HEK293 (cell line): ENCODE measurements around the gene ZC3H12C.
A peak's percentile ranks its signal among the peaks of the same experiment; 100 is the strongest.

Experiments used
- GLIS1 ChIP-seq: fragments of 450-650 bp; formaldehyde crosslinking; IDR thresholded peaks from 2 replicates; pipeline ENCODE4 v1.5.1; 2016; ENCODE audit warnings: missing biosample characterization, missing genetic modification characterization
- KLF16 ChIP-seq: fragments of 450-650 bp; formaldehyde crosslinking; IDR thresholded peaks from 2 replicates; pipeline ENCODE4 v1.5.1; 2017; ENCODE audit warnings: missing biosample characterization, missing genetic modification characterization
- SP2 ChIP-seq: fragments of 450-650 bp; formaldehyde crosslinking; IDR thresholded peaks from 2 replicates; pipeline ENCODE4 v1.5.1; 2016; ENCODE audit warnings: missing biosample characterization, missing genetic modification characterization
- WT1 ChIP-seq: fragments of 450-650 bp; formaldehyde crosslinking; IDR thresholded peaks from 2 replicates; pipeline ENCODE4 v1.5.1; 2016; ENCODE audit warnings: missing biosample characterization, missing genetic modification characterization
- ZBTB8A ChIP-seq: fragments of 450-650 bp; formaldehyde crosslinking; IDR thresholded peaks from 2 replicates; pipeline ENCODE4 v1.5.1; 2016; ENCODE audit warnings: missing biosample characterization, missing genetic modification characterization
- ZNF16 ChIP-seq: fragments of 450-650 bp; formaldehyde crosslinking; IDR thresholded peaks from 2 replicates; pipeline ENCODE4 v1.5.1; 2016; ENCODE audit warnings: low read depth, missing biosample characterization, missing genetic modification characterization
- ZNF174 ChIP-seq: fragments of 450-650 bp; formaldehyde crosslinking; IDR thresholded peaks from 2 replicates; pipeline ENCODE4 v1.5.0; 2017; ENCODE audit warnings: missing biosample characterization, mild to moderate bottlenecking, missing genetic modification characterization
- ZNF274 ChIP-seq, 2 experiments: fragments of 200-500 bp in 1 of 2; fragments of 450-650 bp in 1 of 2; sonication (Bioruptor generic) in 1 of 2; formaldehyde crosslinking in 1 of 2; IDR thresholded peaks; 2 replicates each; pipeline versions ENCODE4 v1.5.1 to v1.6.1; 2014 to 2016; ENCODE audit warnings: borderline replicate concordance in 1 of 2, inconsistent platforms in 1 of 2, low read length in 1 of 2, missing biosample characterization in 1 of 2, missing genetic modification characterization in 1 of 2
- ZNF341 ChIP-seq: fragments of 450-650 bp; formaldehyde crosslinking; IDR thresholded peaks from 2 replicates; pipeline ENCODE4; 2016; ENCODE audit warnings: low read depth, missing biosample characterization, missing genetic modification characterization
- ZNF391 ChIP-seq: fragments of 450-650 bp; formaldehyde crosslinking; IDR thresholded peaks from 2 replicates; pipeline ENCODE4 v1.5.1; 2016; ENCODE audit warnings: low read depth, missing biosample characterization, missing genetic modification characterization, borderline replicate concordance
- ZNF501 ChIP-seq: fragments of 450-650 bp; formaldehyde crosslinking; IDR thresholded peaks from 2 replicates; pipeline ENCODE4 v1.5.1; 2016; ENCODE audit warnings: missing biosample characterization, missing genetic modification characterization
- ZNF571 ChIP-seq: fragments of 450-650 bp; formaldehyde crosslinking; IDR thresholded peaks from 2 replicates; pipeline ENCODE4 v1.5.0; 2017; ENCODE audit warnings: missing biosample characterization, missing genetic modification characterization
- ZNF585B ChIP-seq: fragments of 450-650 bp; formaldehyde crosslinking; IDR thresholded peaks from 2 replicates; pipeline ENCODE4 v1.5.1; 2016; ENCODE audit warnings: missing biosample characterization, missing genetic modification characterization
- ZNF600 ChIP-seq: fragments of 450-650 bp; formaldehyde crosslinking; IDR thresholded peaks from 2 replicates; pipeline ENCODE4 v1.5.1; 2016; ENCODE audit warnings: missing biosample characterization, missing genetic modification characterization
- ZNF76 ChIP-seq: fragments of 450-650 bp; formaldehyde crosslinking; IDR thresholded peaks from 2 replicates; pipeline ENCODE4; 2016; ENCODE audit warnings: low read depth, missing biosample characterization, missing genetic modification characterization, borderline replicate concordance
- ZNF777 ChIP-seq: fragments of 450-650 bp; formaldehyde crosslinking; IDR thresholded peaks from 2 replicates; pipeline ENCODE4 v1.5.1; 2017; ENCODE audit warnings: missing biosample characterization, missing genetic modification characterization, borderline replicate concordance
- ZSCAN30 ChIP-seq: fragments of 450-650 bp; IDR thresholded peaks from 2 replicates; pipeline ENCODE4 v1.5.1; 2018; ENCODE audit warnings: missing biosample characterization, mild to moderate bottlenecking, missing genetic modification characterization, moderate library complexity
- TF ChIP-seq, protein P1 (sequence below): fragments of 450-650 bp; formaldehyde crosslinking; IDR thresholded peaks from 2 replicates; pipeline ENCODE4 v1.5.1; 2016; ENCODE audit warnings: missing biosample characterization, missing genetic modification characterization, borderline replicate concordance
- TF ChIP-seq, protein P2 (sequence below): fragments of 450-650 bp; formaldehyde crosslinking; IDR thresholded peaks from 2 replicates; pipeline ENCODE4 v1.5.1; 2016; ENCODE audit warnings: missing biosample characterization, missing genetic modification characterization
- TF ChIP-seq, protein P3 (sequence below): fragments of 450-650 bp; formaldehyde crosslinking; IDR thresholded peaks from 2 replicates; pipeline ENCODE4 v1.5.1; 2016; ENCODE audit warnings: missing biosample characterization, missing genetic modification characterization

Gene ZC3H12C

DNA sequence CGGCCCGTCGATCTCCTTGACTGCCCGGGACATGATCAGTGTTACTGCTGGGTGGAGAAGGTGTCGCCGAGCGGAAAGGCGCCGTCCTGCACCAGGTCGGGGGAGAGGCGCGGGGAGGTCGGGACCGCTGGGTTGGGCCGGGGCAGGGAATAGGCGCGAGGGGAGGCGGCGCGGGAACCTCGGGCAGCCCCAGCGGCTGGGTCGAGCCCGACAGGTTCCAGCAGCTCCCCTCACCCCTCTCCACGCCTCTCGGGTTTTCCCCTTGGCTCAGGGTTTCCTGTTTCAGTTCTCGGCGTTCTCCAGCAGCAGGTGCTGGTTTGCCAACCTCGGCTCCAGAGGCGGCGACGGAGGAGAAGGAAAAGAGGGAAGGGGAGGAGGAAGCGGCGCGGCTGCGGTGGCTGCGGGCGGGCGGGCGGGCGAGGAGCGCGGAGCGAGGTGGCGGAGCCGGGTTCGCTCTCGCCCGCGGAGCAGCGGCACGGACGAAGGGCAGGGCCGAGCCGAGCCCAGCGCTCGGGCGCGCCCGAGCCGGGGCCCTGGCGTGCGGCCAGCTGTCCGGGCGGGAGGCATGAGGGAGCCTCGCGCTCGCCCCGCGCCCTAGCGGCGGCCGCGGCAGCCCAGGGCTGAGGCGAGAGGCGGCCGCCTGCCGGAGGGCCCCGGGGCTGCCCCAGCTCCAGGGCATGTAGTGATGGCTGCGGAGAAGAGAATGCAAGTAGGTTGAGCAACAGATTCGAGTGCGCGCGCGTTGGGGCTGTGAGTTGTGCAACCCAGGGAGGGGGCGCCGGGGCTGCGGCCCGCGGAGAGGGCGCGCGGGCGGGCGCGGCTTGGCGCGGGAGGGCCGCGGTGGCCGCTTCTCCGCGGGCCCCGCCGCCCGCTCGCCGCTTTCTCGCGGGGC, at the start of gene ZC3H12C (continued):
- TF ChIP-seq ZNF174 (tag by site-specific recombination) (no peak), GLIS1 (peak; percentile 29; the same call in 1 of the 2 replicates), ZNF76 (0 out of 2 replicates have a peak, but pooled peaks have one; percentile 20), ZNF777 (tag by site-specific recombination) (0 out of 2 replicates have a peak, but pooled peaks have one; percentile 58), ZNF391 (tag by site-specific recombination) (no peak), ZNF571 (tag by site-specific recombination) (no peak), ZNF600 (tag by site-specific recombination) (peak; percentile 77), ZNF585B (tag by site-specific recombination) (no peak), ZNF16 (tag by site-specific recombination) (0 out of 2 replicates have a peak, but pooled peaks have one; percentile 12), ZSCAN30 (peak; percentile 78; the same call in 1 of the 2 replicates), WT1 (no peak), ZNF274 (IDR thresholded peaks at IDR 0.05; ENCODE audit: low read length) (no peak), ZNF274 (tag by site-specific recombination; IDR thresholded peaks at IDR 0.05; ENCODE audit: borderline replicate concordance) (no peak), ZNF341 (tag by site-specific recombination) (peak; percentile 75), SP2 (tag by site-specific recombination) (peak; percentile 51; the same call in 1 of the 2 replicates), KLF16 (tag by site-specific recombination) (0 out of 2 replicates have a peak, but pooled peaks have one; percentile 52), ZBTB8A (tag by site-specific recombination) (no peak; the same call in none of the 2 replicates), ZNF501 (tag by site-specific recombination) (peak; percentile 76)
- TF ChIP-seq, protein P1, sequence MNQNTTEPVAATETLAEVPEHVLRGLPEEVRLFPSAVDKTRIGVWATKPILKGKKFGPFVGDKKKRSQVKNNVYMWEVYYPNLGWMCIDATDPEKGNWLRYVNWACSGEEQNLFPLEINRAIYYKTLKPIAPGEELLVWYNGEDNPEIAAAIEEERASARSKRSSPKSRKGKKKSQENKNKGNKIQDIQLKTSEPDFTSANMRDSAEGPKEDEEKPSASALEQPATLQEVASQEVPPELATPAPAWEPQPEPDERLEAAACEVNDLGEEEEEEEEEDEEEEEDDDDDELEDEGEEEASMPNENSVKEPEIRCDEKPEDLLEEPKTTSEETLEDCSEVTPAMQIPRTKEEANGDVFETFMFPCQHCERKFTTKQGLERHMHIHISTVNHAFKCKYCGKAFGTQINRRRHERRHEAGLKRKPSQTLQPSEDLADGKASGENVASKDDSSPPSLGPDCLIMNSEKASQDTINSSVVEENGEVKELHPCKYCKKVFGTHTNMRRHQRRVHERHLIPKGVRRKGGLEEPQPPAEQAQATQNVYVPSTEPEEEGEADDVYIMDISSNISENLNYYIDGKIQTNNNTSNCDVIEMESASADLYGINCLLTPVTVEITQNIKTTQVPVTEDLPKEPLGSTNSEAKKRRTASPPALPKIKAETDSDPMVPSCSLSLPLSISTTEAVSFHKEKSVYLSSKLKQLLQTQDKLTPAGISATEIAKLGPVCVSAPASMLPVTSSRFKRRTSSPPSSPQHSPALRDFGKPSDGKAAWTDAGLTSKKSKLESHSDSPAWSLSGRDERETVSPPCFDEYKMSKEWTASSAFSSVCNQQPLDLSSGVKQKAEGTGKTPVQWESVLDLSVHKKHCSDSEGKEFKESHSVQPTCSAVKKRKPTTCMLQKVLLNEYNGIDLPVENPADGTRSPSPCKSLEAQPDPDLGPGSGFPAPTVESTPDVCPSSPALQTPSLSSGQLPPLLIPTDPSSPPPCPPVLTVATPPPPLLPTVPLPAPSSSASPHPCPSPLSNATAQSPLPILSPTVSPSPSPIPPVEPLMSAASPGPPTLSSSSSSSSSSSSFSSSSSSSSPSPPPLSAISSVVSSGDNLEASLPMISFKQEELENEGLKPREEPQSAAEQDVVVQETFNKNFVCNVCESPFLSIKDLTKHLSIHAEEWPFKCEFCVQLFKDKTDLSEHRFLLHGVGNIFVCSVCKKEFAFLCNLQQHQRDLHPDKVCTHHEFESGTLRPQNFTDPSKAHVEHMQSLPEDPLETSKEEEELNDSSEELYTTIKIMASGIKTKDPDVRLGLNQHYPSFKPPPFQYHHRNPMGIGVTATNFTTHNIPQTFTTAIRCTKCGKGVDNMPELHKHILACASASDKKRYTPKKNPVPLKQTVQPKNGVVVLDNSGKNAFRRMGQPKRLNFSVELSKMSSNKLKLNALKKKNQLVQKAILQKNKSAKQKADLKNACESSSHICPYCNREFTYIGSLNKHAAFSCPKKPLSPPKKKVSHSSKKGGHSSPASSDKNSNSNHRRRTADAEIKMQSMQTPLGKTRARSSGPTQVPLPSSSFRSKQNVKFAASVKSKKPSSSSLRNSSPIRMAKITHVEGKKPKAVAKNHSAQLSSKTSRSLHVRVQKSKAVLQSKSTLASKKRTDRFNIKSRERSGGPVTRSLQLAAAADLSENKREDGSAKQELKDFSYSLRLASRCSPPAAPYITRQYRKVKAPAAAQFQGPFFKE (tag by site-specific recombination) = no peak
- TF ChIP-seq, protein P2, sequence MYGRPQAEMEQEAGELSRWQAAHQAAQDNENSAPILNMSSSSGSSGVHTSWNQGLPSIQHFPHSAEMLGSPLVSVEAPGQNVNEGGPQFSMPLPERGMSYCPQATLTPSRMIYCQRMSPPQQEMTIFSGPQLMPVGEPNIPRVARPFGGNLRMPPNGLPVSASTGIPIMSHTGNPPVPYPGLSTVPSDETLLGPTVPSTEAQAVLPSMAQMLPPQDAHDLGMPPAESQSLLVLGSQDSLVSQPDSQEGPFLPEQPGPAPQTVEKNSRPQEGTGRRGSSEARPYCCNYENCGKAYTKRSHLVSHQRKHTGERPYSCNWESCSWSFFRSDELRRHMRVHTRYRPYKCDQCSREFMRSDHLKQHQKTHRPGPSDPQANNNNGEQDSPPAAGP (tag by site-specific recombination) = no peak
- TF ChIP-seq, protein P3, sequence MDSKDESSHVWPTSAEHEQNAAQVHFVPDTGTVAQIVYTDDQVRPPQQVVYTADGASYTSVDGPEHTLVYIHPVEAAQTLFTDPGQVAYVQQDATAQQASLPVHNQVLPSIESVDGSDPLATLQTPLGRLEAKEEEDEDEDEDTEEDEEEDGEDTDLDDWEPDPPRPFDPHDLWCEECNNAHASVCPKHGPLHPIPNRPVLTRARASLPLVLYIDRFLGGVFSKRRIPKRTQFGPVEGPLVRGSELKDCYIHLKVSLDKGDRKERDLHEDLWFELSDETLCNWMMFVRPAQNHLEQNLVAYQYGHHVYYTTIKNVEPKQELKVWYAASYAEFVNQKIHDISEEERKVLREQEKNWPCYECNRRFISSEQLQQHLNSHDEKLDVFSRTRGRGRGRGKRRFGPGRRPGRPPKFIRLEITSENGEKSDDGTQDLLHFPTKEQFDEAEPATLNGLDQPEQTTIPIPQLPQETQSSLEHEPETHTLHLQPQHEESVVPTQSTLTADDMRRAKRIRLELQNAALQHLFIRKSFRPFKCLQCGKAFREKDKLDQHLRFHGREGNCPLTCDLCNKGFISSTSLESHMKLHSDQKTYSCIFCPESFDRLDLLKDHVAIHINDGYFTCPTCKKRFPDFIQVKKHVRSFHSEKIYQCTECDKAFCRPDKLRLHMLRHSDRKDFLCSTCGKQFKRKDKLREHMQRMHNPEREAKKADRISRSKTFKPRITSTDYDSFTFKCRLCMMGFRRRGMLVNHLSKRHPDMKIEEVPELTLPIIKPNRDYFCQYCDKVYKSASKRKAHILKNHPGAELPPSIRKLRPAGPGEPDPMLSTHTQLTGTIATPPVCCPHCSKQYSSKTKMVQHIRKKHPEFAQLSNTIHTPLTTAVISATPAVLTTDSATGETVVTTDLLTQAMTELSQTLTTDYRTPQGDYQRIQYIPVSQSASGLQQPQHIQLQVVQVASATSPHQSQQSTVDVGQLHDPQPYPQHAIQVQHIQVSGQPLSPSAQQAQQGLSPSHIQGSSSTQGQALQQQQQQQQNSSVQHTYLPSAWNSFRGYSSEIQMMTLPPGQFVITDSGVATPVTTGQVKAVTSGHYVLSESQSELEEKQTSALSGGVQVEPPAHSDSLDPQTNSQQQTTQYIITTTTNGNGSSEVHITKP (tag by site-specific recombination) = peak; percentile 78
